ENCODE data around the gene TRAPPC8.

- TF ChIP-seq CTCF (IDR thresholded peaks at IDR 0.05) (no peak), POLR2A (IDR thresholded peaks at IDR 0.05) (no peak)
Observed at GRCh38 chr18:31979714-31980113, 36.8 kb upstream of the TRAPPC8 start.

Measured in thyroid gland (tissue), 4 donors.